ES-I3 (cell line): ENCODE results near the gene RAD51B.
"Not testable (repeated sequence)": the region's sequence is repeated elsewhere in the genome, so short reads cannot be mapped to it uniquely, and the experiment has no call there.

Source experiments
- H3K36me3 ChIP-seq: 2 replicates; pipeline ENCODE4 v1.6.1; 2013; ENCODE audit warnings: mild to moderate bottlenecking, low read length, control low read depth, moderate library complexity; ENCODE audit not compliant: insufficient read depth
- H3K4me1 ChIP-seq: 2 replicates; pipeline ENCODE4 v1.6.1; 2013; ENCODE audit warnings: mild to moderate bottlenecking, control low read depth, low read length; ENCODE audit not compliant: insufficient read depth
- H3K9ac ChIP-seq: 2 replicates; pipeline ENCODE4 v1.6.1; 2013; ENCODE audit warnings: low read depth, mild to moderate bottlenecking, low read length, moderate library complexity
- H3K9me3 ChIP-seq: 2 replicates; pipeline ENCODE4 v1.6.1; 2013; ENCODE audit warnings: mild to moderate bottlenecking, low read length, moderate library complexity; ENCODE audit not compliant: control insufficient read depth, insufficient read depth

Gene RAD51B

GRCh38 chr14:68036202-68036601 lies 216.6 kb downstream of the RAD51B start:
- Histone ChIP-seq H3K36me3 (no peaks in the 10 kb centered on the region), H3K9ac (no peak overlapping the region), H3K9me3 (no peaks in the 10 kb centered on the region; the same call in 1 of the 2 replicates), H3K4me1 (peaks cover 6% of the 10 kb centered on the region; the same call in 1 of the 2 replicates)

GRCh38 chr14:68039593-68039992 lies 220.0 kb downstream of the RAD51B start:
- Histone ChIP-seq H3K36me3 (no peaks in the 10 kb centered on the region), H3K4me1 (peaks cover 34% of the 10 kb centered on the region), H3K9ac (no peak overlapping the region), H3K9me3 (no peaks in the 10 kb centered on the region)

- H3K9me3 ChIP-seq = no peaks in the 10 kb centered on the region
These were observed 221.2 kb downstream of the RAD51B start for GRCh38 chr14:68040633-68041369.

GRCh38 chr14:68041876-68042354 lies 222.3 kb downstream of the RAD51B start:
- Histone ChIP-seq H3K36me3 (no peaks in the 10 kb centered on the region), H3K4me1 (peaks cover 34% of the 10 kb centered on the region), H3K9me3 (no peaks in the 10 kb centered on the region), H3K9ac (no peak overlapping the region)

More at GRCh38 chr14:68040633-68041369, 221.2 kb downstream of the RAD51B start:
- H3K9ac ChIP-seq = no peak overlapping the region
- H3K36me3 ChIP-seq = no peaks in the 10 kb centered on the region
- H3K4me1 ChIP-seq = peaks cover 34% of the 10 kb centered on the region

- Histone ChIP-seq H3K9me3 (no peaks in the 10 kb centered on the region), H3K9ac (no peak overlapping the region), H3K4me1 (peaks cover 34% of the 10 kb centered on the region), H3K36me3 (no peaks in the 10 kb centered on the region)
These were observed 223.1 kb downstream of the RAD51B start for GRCh38 chr14:68042586-68043210.

GRCh38 chr14:68043752-68044151 lies 224.2 kb downstream of the RAD51B start:
- Histone ChIP-seq H3K9me3 (no peaks in the 10 kb centered on the region), H3K36me3 (no peaks in the 10 kb centered on the region), H3K4me1 (peaks cover 34% of the 10 kb centered on the region), H3K9ac (no peak overlapping the region)

- no peak overlapping the region for H3K9ac ChIP-seq
- H3K9me3 ChIP-seq = no peaks in the 10 kb centered on the region
- no peaks in the 10 kb centered on the region for H3K36me3 ChIP-seq
- H3K4me1 ChIP-seq = peaks cover 12% of the 10 kb centered on the region
These were observed 228.3 kb downstream of the RAD51B start for GRCh38 chr14:68047906-68048305.

GRCh38 chr14:68048815-68049214 lies 229.2 kb downstream of the RAD51B start:
- H3K9me3 ChIP-seq, H3K36me3 ChIP-seq, H3K9ac ChIP-seq, H3K4me1 ChIP-seq: not testable (repeated sequence)

GRCh38 chr14:68050177-68050576 lies 230.6 kb downstream of the RAD51B start:
- no peaks in the 10 kb centered on the region for H3K9me3 ChIP-seq
- H3K4me1 ChIP-seq = no peaks in the 10 kb centered on the region
- no peak overlapping the region for H3K9ac ChIP-seq
- no peaks in the 10 kb centered on the region for H3K36me3 ChIP-seq

- no peaks in the 10 kb centered on the region for H3K9me3 ChIP-seq
- no peaks in the 10 kb centered on the region for H3K4me1 ChIP-seq
- no peaks in the 10 kb centered on the region for H3K36me3 ChIP-seq
- H3K9ac ChIP-seq = no peak overlapping the region
These were observed 231.6 kb downstream of the RAD51B start for GRCh38 chr14:68051146-68051545.

GRCh38 chr14:68060198-68060597 lies 240.6 kb downstream of the RAD51B start:
- H3K9ac ChIP-seq = no peak overlapping the region
- H3K4me1 ChIP-seq = peaks cover 6% of the 10 kb centered on the region; the same call in 1 of the 2 replicates
- H3K36me3 ChIP-seq = no peaks in the 10 kb centered on the region
- H3K9me3 ChIP-seq = no peaks in the 10 kb centered on the region

GRCh38 chr14:68062651-68063050 lies 243.1 kb downstream of the RAD51B start:
- Histone ChIP-seq H3K9ac (no peak overlapping the region), H3K36me3 (no peaks in the 10 kb centered on the region), H3K4me1 (peaks cover 6% of the 10 kb centered on the region; the same call in 1 of the 2 replicates), H3K9me3 (no peaks in the 10 kb centered on the region)

- no peaks in the 10 kb centered on the region for H3K4me1 ChIP-seq
- no peaks in the 10 kb centered on the region for H3K9me3 ChIP-seq
- H3K9ac ChIP-seq = no peak overlapping the region
- H3K36me3 ChIP-seq = no peaks in the 10 kb centered on the region
These were observed 245.7 kb downstream of the RAD51B start for GRCh38 chr14:68065322-68065721.

GRCh38 chr14:68074765-68075381 lies 255.3 kb downstream of the RAD51B start:
- H3K9ac ChIP-seq = no peak overlapping the region
- no peaks in the 10 kb centered on the region for H3K9me3 ChIP-seq
- no peaks in the 10 kb centered on the region for H3K36me3 ChIP-seq
- peaks cover 15% of the 10 kb centered on the region for H3K4me1 ChIP-seq
